ENCODE data around the gene MISP3. TPM values are rescaled to one million over a fixed set of nuclear protein-coding genes. Genes with fewer than 3 reads are reported as not detected.

The MISP3 gene
- total and polyA plus RNA-seq, 4 experiments from 2014 or later: 0.68 to 1.6 (median 1.2) TPM

GRCh38 chr19:14061081-14061749 lies 11.4 kb upstream of the MISP3 start:
- Mint-ChIP-seq H3K4me1 (peaks cover 7 to 21% (median 14%) of the 10 kb centered on the region in 4 donors), H3K4me3 (no peak overlapping the region), H3K9me3 (peaks cover 0 to 1% (median 0%) of the 10 kb centered on the region in 8 donors), H3K27me3 (peaks cover 14 to 22% of the 10 kb centered on the region in 2 donors), H3K36me3 (no peaks in the 10 kb centered on the region), H3K27ac (no peak overlapping the region)
- Histone ChIP-seq H3K27ac (ENCODE audit: low read depth, low read length) (no peak overlapping the region), H3K27me3 (ENCODE audit: insufficient read depth, low read length) (peaks cover 17% of the 10 kb centered on the region), H3K4me1 (ENCODE audit: insufficient read depth, low read length) (peaks cover 18% of the 10 kb centered on the region), H3K9me3 (ENCODE audit: control insufficient read depth in 1 of 2, low read length in 2 of 2) (no peaks in the 10 kb centered on the region), H3K36me3 (ENCODE audit: insufficient read depth, low read length) (no peaks in the 10 kb centered on the region), H3K4me3 (ENCODE audit: low read length in 2 of 2) (no peak overlapping the region)
- intact Hi-C loops (cut with micrococcal nuclease): no loop called here
- no peak for DNase-seq
- CTCF ChIA-PET (ENCODE audit: partially characterized antibody): interaction anchor here (0.7 to 4.7 kb wide), 10 partner anchors 10 to 179 kb away, joined by 3 to 65 read pairs (median 8); partner anchors contain the start of genes IL27RA and MISP3
- POLR2A ChIA-PET (ENCODE audit: partially characterized antibody): interaction anchor here (1.2 kb wide), 1 partner anchor 29 kb away, joined by 3 read pairs; no protein-coding TSS in a partner anchor

GRCh38 chr19:14061751-14062557 lies 10.6 kb upstream of the MISP3 start, which contains the start of gene PALM3:
TSS of gene PALM3 (minus strand) at chr19:14062076. CDS start at chr19:14061980, 96 bp downstream.
- H3K4me3 ChIP-seq (ENCODE audit: low read length in 2 of 2): no peak within 1 kb of the TSS
- ChIA-PET POLR2A (ENCODE audit: partially characterized antibody) (no interaction called here), CTCF (ENCODE audit: partially characterized antibody) (interaction anchor here (1.2 to 4.7 kb wide), 3 partner anchors 9 to 13 kb away, joined by 3 to 65 read pairs (median 27); partner anchors contain the start of gene MISP3)
- Mint-ChIP-seq H3K36me3 (no peaks in the 10 kb centered on the region), H3K4me1 (peaks cover 7 to 21% (median 14%) of the 10 kb centered on the region in 4 donors), H3K4me3 (no peak within 1 kb of the TSS), H3K27me3 (peaks cover 18 to 23% of the 10 kb centered on the region in 2 donors), H3K27ac (no peak within 1 kb of the TSS), H3K9me3 (peaks cover 0 to 1% (median 0%) of the 10 kb centered on the region in 8 donors)
- H3K9me3 ChIP-seq (ENCODE audit: control insufficient read depth in 1 of 2, low read length in 2 of 2): no peaks in the 10 kb centered on the region
- no peak within 1 kb of the TSS for H3K27ac ChIP-seq (ENCODE audit: low read depth, low read length)
- DNase-seq: no peak
- intact Hi-C loops (cut with micrococcal nuclease): no loop called here
- H3K4me1 ChIP-seq (ENCODE audit: insufficient read depth, low read length): peaks cover 18% of the 10 kb centered on the region
- peaks cover 17% of the 10 kb centered on the region for H3K27me3 ChIP-seq (ENCODE audit: insufficient read depth, low read length)
- H3K36me3 ChIP-seq (ENCODE audit: insufficient read depth, low read length): no peaks in the 10 kb centered on the region

- H3K27ac Mint-ChIP-seq: no peak overlapping the region
- intact Hi-C loops (cut with micrococcal nuclease): no loop called here
- POLR2A ChIA-PET (ENCODE audit: partially characterized antibody): no interaction called here
Observed at GRCh38 chr19:14062558-14062855, 10.1 kb upstream of the MISP3 start.

GRCh38 chr19:14063105-14063504 lies 9.5 kb upstream of the MISP3 start:
- Mint-ChIP-seq H3K27ac (no peak overlapping the region), H3K9me3 (peaks cover 0 to 1% (median 0%) of the 10 kb centered on the region in 8 donors), H3K36me3 (no peaks in the 10 kb centered on the region), H3K4me1 (peaks cover 6 to 16% (median 11%) of the 10 kb centered on the region in 4 donors), H3K27me3 (peaks cover 18 to 20% of the 10 kb centered on the region in 2 donors), H3K4me3 (no peak overlapping the region)
- Histone ChIP-seq H3K27ac (ENCODE audit: low read depth, low read length) (no peak overlapping the region), H3K27me3 (ENCODE audit: insufficient read depth, low read length) (peaks cover 15% of the 10 kb centered on the region), H3K9me3 (ENCODE audit: control insufficient read depth in 1 of 2, low read length in 2 of 2) (no peaks in the 10 kb centered on the region), H3K4me1 (ENCODE audit: insufficient read depth, low read length) (peaks cover 13% of the 10 kb centered on the region), H3K4me3 (ENCODE audit: low read length in 2 of 2) (no peak overlapping the region), H3K36me3 (ENCODE audit: insufficient read depth, low read length) (no peaks in the 10 kb centered on the region)
- DNase-seq: no peak
- ChIA-PET POLR2A (ENCODE audit: partially characterized antibody) (no interaction called here), CTCF (ENCODE audit: partially characterized antibody) (interaction anchor here (4.7 kb wide), 1 partner anchor 8 kb away, joined by 65 read pairs; the partner anchor contains the start of gene MISP3)
- intact Hi-C loops (cut with micrococcal nuclease): no loop called here

More at GRCh38 chr19:14062558-14062855, 10.1 kb upstream of the MISP3 start:
- Histone ChIP-seq H3K4me1 (ENCODE audit: insufficient read depth, low read length) (peaks cover 18% of the 10 kb centered on the region), H3K27ac (ENCODE audit: low read depth, low read length) (no peak overlapping the region), H3K4me3 (ENCODE audit: low read length in 2 of 2) (no peak overlapping the region), H3K36me3 (ENCODE audit: insufficient read depth, low read length) (no peaks in the 10 kb centered on the region), H3K27me3 (ENCODE audit: insufficient read depth, low read length) (peaks cover 17% of the 10 kb centered on the region), H3K9me3 (ENCODE audit: control insufficient read depth in 1 of 2, low read length in 2 of 2) (no peaks in the 10 kb centered on the region)
- CTCF ChIA-PET (ENCODE audit: partially characterized antibody): interaction anchor here (1.2 to 4.7 kb wide), 2 partner anchors 8 to 13 kb away, joined by 3 to 65 read pairs; partner anchors contain the start of gene MISP3
- Mint-ChIP-seq H3K27me3 (peaks cover 18 to 23% of the 10 kb centered on the region in 2 donors), H3K36me3 (no peaks in the 10 kb centered on the region), H3K4me1 (peaks cover 7 to 21% (median 14%) of the 10 kb centered on the region in 4 donors), H3K9me3 (peaks cover 0 to 1% (median 0%) of the 10 kb centered on the region in 8 donors), H3K4me3 (no peak overlapping the region)
- DNase-seq: no peak

- H3K4me1 Mint-ChIP-seq: peaks cover 0 to 9% (median 0%) of the 10 kb centered on the region in 4 donors
- H3K27me3 Mint-ChIP-seq: peaks cover 1 to 7% of the 10 kb centered on the region in 2 donors
- intact Hi-C loops (cut with micrococcal nuclease): no loop called here
- no peaks in the 10 kb centered on the region for H3K4me1 ChIP-seq (ENCODE audit: insufficient read depth, low read length)
- H3K27me3 ChIP-seq (ENCODE audit: insufficient read depth, low read length): no peaks in the 10 kb centered on the region
- no peak overlapping the region for H3K27ac ChIP-seq (ENCODE audit: low read depth, low read length)
- H3K4me3 ChIP-seq (ENCODE audit: low read length in 2 of 2): no peak overlapping the region
- no peaks in the 10 kb centered on the region for H3K36me3 ChIP-seq (ENCODE audit: insufficient read depth, low read length)
- DNase-seq: no peak
- no peak overlapping the region for H3K4me3 Mint-ChIP-seq
- ChIA-PET POLR2A (ENCODE audit: partially characterized antibody) (no interaction called here), CTCF (ENCODE audit: partially characterized antibody) (interaction anchor here (1.5 kb wide), 1 partner anchor 204 kb away, joined by 3 read pairs; no protein-coding TSS in a partner anchor)
- peaks cover 0 to 1% (median 0%) of the 10 kb centered on the region in 8 donors for H3K9me3 Mint-ChIP-seq
- peak overlapping the region in 2 of 7 donors; percentile 1 to 72 for H3K27ac Mint-ChIP-seq
- H3K9me3 ChIP-seq (ENCODE audit: control insufficient read depth in 1 of 2, low read length in 2 of 2): no peaks in the 10 kb centered on the region
- no peaks in the 10 kb centered on the region for H3K36me3 Mint-ChIP-seq
Observed at GRCh38 chr19:14066134-14066533, 6.5 kb upstream of the MISP3 start.

- ChIA-PET CTCF (ENCODE audit: partially characterized antibody) (interaction anchor here (0.6 to 6.9 kb wide), 13 partner anchors 10 to 209 kb away, joined by 3 to 65 read pairs (median 4); partner anchors contain the start of genes ASF1B and PALM3), POLR2A (ENCODE audit: partially characterized antibody) (interaction anchor here (0.6 to 4.2 kb wide), 4 partner anchors 17 to 190 kb away, joined by 3 to 30 read pairs (median 3); no protein-coding TSS in a partner anchor)
- peaks cover 0 to 1% of the 10 kb centered on the region in 2 donors for H3K36me3 Mint-ChIP-seq
- DNase-seq: no peak
- Histone ChIP-seq H3K4me3 (ENCODE audit: low read length in 2 of 2) (no peak overlapping the region), H3K27me3 (ENCODE audit: insufficient read depth, low read length) (no peaks in the 10 kb centered on the region), H3K36me3 (ENCODE audit: insufficient read depth, low read length) (no peaks in the 10 kb centered on the region), H3K9me3 (ENCODE audit: control insufficient read depth in 1 of 2, low read length in 2 of 2) (no peaks in the 10 kb centered on the region), H3K27ac (ENCODE audit: low read depth, low read length) (no peak overlapping the region), H3K4me1 (ENCODE audit: insufficient read depth, low read length) (peaks cover 31% of the 10 kb centered on the region)
- H3K4me1 Mint-ChIP-seq: peaks cover 7 to 26% (median 15%) of the 10 kb centered on the region in 4 donors
- H3K4me3 Mint-ChIP-seq: peak overlapping the region in 4 of 8 donors; percentile 33 to 55 (median 50)
- peaks cover 1 to 5% of the 10 kb centered on the region in 2 donors for H3K27me3 Mint-ChIP-seq
- intact Hi-C loops (cut with micrococcal nuclease): loop anchor here (10.0 kb wide), 1 partner anchor 116 kb away; the partner anchor contains the start of gene DCAF15
- no peaks in the 10 kb centered on the region for H3K9me3 Mint-ChIP-seq
- H3K27ac Mint-ChIP-seq: no peak overlapping the region
Observed at GRCh38 chr19:14070268-14071050, 2.1 kb upstream of the MISP3 start.
